ENCODE measurements around the gene DTHD1. TPM values are rescaled to one million over a fixed set of nuclear protein-coding genes. Genes with fewer than 3 reads are reported as not detected.

DTHD1 gene
- total RNA-seq, 3 donors from 2014 or later (not counting 1 experiment from before 2014, with no cell fraction given) = 67.0 to 95.4 (median 81.5) TPM

DNA sequence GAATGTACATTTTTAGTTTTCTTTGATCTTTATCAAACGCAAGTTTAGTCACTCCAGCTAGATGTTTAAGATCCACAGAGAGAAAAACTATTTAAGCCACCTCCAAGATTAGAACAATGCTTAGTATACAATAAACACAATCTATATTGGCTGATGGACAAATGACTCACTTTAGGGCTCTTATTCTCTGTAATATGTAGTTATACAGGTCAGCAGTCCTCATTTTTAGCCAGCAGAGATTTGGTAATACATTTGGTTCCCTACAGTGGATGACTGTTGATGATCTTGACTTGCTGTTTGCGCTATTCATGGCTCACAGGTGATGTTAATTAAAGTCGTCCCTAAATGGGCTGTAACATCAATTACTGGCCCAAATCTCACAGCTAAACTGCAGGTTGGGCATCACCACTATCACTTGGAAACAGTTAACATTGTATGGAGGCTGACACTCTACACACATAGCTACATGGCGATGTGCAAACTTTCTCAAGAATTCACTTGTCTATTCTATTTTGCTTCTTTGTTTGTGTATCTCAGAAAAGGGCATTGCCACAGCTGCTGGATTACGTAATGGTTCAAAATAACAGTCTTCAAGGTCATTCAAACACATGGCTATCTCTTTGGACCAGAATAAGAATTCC lies 11.8 kb upstream of the DTHD1 start:
- Histone ChIP-seq H3K27me3 (ENCODE audit: control insufficient read depth, insufficient read depth, low read length) (no peaks in the 10 kb centered on the region), H3K36me3 (ENCODE audit: control insufficient read depth, insufficient read depth, low read length) (no peaks in the 10 kb centered on the region), H3K4me1 (ENCODE audit: control insufficient read depth, insufficient read depth, low read length) (peaks cover 2% of the 10 kb centered on the region), H3K4me3 (ENCODE audit: low read length) (no peak overlapping the region), H3K9me3 (ENCODE audit: control insufficient read depth, insufficient read depth, low read length) (no peaks in the 10 kb centered on the region), H3K27ac (ENCODE audit: low read length) (peak overlapping the region; percentile 87)
- intact Hi-C loops (cut with micrococcal nuclease) = loop anchor here (1.0 to 2.0 kb wide), 3 partner anchors 12 to 17 kb away; partner anchors contain the start of gene DTHD1
- ATAC-seq (peak in 2 of 3 donors; percentile 15 to 25), DNase-seq (no peak)
- Mint-ChIP-seq H3K36me3 (no peaks in the 10 kb centered on the region), H3K27me3 (ENCODE audit: low read depth in 2 of 2) (no peaks in the 10 kb centered on the region), H3K27ac (peak overlapping the region; percentile 94 to 95), H3K9me3 (no peaks in the 10 kb centered on the region), H3K4me1 (peaks cover 32 to 34% of the 10 kb centered on the region in 2 donors), H3K4me3 (no peak overlapping the region)
- TF ChIP-seq, protein P1, sequence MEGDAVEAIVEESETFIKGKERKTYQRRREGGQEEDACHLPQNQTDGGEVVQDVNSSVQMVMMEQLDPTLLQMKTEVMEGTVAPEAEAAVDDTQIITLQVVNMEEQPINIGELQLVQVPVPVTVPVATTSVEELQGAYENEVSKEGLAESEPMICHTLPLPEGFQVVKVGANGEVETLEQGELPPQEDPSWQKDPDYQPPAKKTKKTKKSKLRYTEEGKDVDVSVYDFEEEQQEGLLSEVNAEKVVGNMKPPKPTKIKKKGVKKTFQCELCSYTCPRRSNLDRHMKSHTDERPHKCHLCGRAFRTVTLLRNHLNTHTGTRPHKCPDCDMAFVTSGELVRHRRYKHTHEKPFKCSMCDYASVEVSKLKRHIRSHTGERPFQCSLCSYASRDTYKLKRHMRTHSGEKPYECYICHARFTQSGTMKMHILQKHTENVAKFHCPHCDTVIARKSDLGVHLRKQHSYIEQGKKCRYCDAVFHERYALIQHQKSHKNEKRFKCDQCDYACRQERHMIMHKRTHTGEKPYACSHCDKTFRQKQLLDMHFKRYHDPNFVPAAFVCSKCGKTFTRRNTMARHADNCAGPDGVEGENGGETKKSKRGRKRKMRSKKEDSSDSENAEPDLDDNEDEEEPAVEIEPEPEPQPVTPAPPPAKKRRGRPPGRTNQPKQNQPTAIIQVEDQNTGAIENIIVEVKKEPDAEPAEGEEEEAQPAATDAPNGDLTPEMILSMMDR (IDR thresholded peaks at IDR 0.05) = no peak
- WGBS (ENCODE audit: insufficient coverage) = 98% methylated on average over 4 of the region's 5 CpGs

DNA sequence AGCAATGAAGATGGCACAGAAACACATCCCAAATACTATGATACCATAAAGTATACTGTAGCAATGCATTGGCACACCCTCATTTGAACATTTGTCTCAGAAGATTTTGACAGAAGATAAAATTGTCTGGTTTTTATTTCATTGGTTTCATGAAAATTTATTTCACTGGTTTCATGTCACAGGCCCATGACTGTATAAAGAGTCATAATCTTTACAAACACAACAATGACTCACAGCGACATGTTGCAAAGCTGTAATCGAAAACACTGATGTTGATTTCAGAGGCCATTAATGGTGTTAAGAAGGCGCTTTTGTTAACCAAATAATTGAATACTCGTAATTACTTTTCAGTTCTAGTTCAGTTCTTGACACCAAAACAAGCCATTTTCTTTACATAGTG lies 8.1 kb upstream of the DTHD1 start:
- Histone ChIP-seq H3K9me3 (ENCODE audit: control insufficient read depth, insufficient read depth, low read length) (no peaks in the 10 kb centered on the region), H3K27me3 (ENCODE audit: control insufficient read depth, insufficient read depth, low read length) (no peaks in the 10 kb centered on the region), H3K36me3 (ENCODE audit: control insufficient read depth, insufficient read depth, low read length) (no peaks in the 10 kb centered on the region), H3K27ac (ENCODE audit: low read length) (no peak overlapping the region), H3K4me1 (ENCODE audit: control insufficient read depth, insufficient read depth, low read length) (no peaks in the 10 kb centered on the region), H3K4me3 (ENCODE audit: low read length) (no peak overlapping the region)
- DNase-seq (no peak), ATAC-seq (no peak)
- H3K27ac Mint-ChIP-seq = no peak overlapping the region
- TF ChIP-seq, protein P1 (IDR thresholded peaks at IDR 0.05) = no peak
- WGBS (ENCODE audit: insufficient coverage) = 95% methylated on average over 4 of the region's 4 CpGs
- H3K27me3 Mint-ChIP-seq (ENCODE audit: low read depth in 2 of 2) = no peaks in the 10 kb centered on the region
- H3K36me3 Mint-ChIP-seq = no peaks in the 10 kb centered on the region
- H3K9me3 Mint-ChIP-seq = no peaks in the 10 kb centered on the region
- intact Hi-C loops (cut with micrococcal nuclease) = no loop called here
- peaks cover 30 to 32% of the 10 kb centered on the region in 2 donors for H3K4me1 Mint-ChIP-seq
- H3K4me3 Mint-ChIP-seq = no peak overlapping the region

DNA sequence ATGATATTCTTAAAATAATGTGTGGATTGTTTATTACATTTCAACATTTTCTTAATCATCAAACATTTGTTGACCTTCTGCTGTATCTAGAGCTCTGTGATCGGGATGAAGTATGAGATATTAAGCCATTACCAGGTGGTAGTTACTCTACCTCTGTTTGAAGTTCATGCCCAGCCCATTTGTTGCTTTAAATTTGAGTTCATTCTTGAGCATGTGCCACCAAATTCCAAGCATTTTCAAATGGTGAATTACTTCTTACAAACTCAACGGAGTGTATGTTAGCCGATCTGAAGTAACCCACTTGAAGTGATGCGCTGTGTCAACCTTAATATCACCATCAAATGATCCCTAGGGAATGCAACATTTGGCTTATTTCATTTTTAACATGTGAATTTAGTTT lies 7.3 kb upstream of the DTHD1 start:
- Mint-ChIP-seq H3K9me3 (no peaks in the 10 kb centered on the region), H3K36me3 (no peaks in the 10 kb centered on the region), H3K27me3 (ENCODE audit: low read depth in 2 of 2) (no peaks in the 10 kb centered on the region), H3K4me1 (peaks cover 30 to 31% of the 10 kb centered on the region in 2 donors), H3K4me3 (no peak overlapping the region), H3K27ac (no peak overlapping the region)
- TF ChIP-seq, protein P1 (IDR thresholded peaks at IDR 0.05) = no peak
- Histone ChIP-seq H3K36me3 (ENCODE audit: control insufficient read depth, insufficient read depth, low read length) (no peaks in the 10 kb centered on the region), H3K27ac (ENCODE audit: low read length) (no peak overlapping the region), H3K27me3 (ENCODE audit: control insufficient read depth, insufficient read depth, low read length) (no peaks in the 10 kb centered on the region), H3K9me3 (ENCODE audit: control insufficient read depth, insufficient read depth, low read length) (no peaks in the 10 kb centered on the region), H3K4me1 (ENCODE audit: control insufficient read depth, insufficient read depth, low read length) (no peaks in the 10 kb centered on the region), H3K4me3 (ENCODE audit: low read length) (no peak overlapping the region)
- DNase-seq (no peak), ATAC-seq (no peak)
- intact Hi-C loops (cut with micrococcal nuclease) = no loop called here
- WGBS (ENCODE audit: insufficient coverage) = 100% methylated on average over 3 of the region's 4 CpGs

DNA sequence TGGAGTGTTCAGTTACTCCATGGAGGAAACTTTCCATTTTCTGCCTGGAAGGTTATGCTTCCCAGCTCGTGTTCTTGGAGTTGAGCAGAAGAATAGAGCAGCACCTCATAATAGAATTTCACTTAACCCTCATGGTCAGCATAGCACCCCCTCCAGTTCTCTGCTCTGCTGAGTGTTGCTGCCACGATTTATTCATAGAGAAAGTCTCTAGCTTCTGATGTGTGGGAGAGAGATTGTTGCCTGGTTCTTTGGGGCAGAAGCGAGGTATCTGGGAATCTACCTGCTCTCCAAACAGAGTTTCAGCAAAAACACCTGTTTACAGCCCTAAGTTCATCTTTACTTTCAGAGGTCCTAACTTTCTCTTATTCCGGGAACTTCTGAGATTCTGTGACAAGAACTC lies 3.9 kb upstream of the DTHD1 start:
- H3K4me1 Mint-ChIP-seq = peaks cover 53 to 54% of the 10 kb centered on the region in 2 donors
- H3K9me3 Mint-ChIP-seq = no peaks in the 10 kb centered on the region
- Histone ChIP-seq H3K27ac (ENCODE audit: low read length) (no peak overlapping the region), H3K4me1 (ENCODE audit: control insufficient read depth, insufficient read depth, low read length) (peaks cover 10% of the 10 kb centered on the region), H3K9me3 (ENCODE audit: control insufficient read depth, insufficient read depth, low read length) (no peaks in the 10 kb centered on the region), H3K4me3 (ENCODE audit: low read length) (no peak overlapping the region), H3K27me3 (ENCODE audit: control insufficient read depth, insufficient read depth, low read length) (no peaks in the 10 kb centered on the region), H3K36me3 (ENCODE audit: control insufficient read depth, insufficient read depth, low read length) (no peaks in the 10 kb centered on the region)
- H3K27me3 Mint-ChIP-seq (ENCODE audit: low read depth in 2 of 2) = no peaks in the 10 kb centered on the region
- 80% methylated on average over 4 of the region's 4 CpGs for WGBS (ENCODE audit: insufficient coverage)
- peak overlapping the region; percentile 45 to 98 for H3K27ac Mint-ChIP-seq
- DNase-seq (no peak), ATAC-seq (no peak)
- TF ChIP-seq, protein P1 (IDR thresholded peaks at IDR 0.05) = no peak
- H3K4me3 Mint-ChIP-seq = no peak overlapping the region
- H3K36me3 Mint-ChIP-seq = peaks cover 13% of the 10 kb centered on the region
- intact Hi-C loops (cut with micrococcal nuclease) = no loop called here
